ENCODE measurements around the gene MYL5. TPM values are rescaled to one million over a fixed set of nuclear protein-coding genes. Genes with fewer than 3 reads are reported as not detected.

The MYL5 gene, protein sequence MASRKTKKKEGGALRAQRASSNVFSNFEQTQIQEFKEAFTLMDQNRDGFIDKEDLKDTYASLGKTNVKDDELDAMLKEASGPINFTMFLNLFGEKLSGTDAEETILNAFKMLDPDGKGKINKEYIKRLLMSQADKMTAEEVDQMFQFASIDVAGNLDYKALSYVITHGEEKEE
- total RNA-seq: 3.7 and 4.8 TPM in 2 replicates

DNA sequence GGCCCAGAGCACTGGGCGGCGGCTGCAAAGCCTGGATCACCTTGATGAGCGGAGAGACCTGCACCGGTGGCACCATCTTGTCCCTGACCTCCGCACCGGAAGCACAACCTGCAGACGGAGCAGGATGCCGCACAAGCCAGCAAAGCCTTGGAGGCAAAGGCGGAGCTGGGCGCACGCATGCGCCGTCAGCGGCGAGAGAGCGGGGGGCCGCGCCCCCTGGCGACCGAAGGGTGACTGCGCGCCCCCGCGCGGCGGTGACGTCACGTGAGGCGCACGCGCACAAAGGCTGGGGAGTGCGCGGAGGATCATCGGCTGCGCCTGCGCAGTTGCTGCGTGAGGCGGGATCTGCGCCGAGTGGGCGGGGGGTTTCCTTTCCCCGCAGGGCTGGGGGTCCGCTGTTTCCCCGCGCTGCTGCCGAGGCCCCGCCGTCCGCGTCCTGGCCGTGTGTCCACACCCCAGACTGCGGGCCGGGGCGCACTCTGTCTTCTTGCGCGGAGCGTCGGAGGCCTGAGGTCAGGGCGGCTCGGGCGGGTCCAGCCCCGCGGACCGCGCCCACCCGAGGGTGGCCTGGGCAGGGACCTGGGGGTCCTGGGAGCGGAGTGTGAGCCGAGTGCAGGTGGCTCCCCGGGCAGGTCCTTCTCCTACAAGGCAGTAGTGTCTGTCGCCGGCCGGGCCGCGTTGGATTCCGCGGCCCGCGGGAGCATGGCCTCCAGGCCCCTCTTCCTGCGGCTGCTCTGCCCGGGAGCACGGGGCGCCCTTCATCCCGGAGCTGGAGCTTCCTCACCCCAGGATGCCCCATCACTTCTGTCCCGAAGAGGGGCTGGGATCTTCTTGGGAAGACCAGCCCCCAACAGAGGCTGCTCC lies at the start of gene MYL5, which contains the start of gene ATP5ME:
MYL5 (plus strand) TSS at position 371 of the 864 bp plus-strand sequence. CDS start 3,485 bp downstream, outside the sequence.
ATP5ME (minus strand) TSS at position 105 of the 864 bp plus-strand sequence; CDS start at position 76, 29 bp downstream.

DNA sequence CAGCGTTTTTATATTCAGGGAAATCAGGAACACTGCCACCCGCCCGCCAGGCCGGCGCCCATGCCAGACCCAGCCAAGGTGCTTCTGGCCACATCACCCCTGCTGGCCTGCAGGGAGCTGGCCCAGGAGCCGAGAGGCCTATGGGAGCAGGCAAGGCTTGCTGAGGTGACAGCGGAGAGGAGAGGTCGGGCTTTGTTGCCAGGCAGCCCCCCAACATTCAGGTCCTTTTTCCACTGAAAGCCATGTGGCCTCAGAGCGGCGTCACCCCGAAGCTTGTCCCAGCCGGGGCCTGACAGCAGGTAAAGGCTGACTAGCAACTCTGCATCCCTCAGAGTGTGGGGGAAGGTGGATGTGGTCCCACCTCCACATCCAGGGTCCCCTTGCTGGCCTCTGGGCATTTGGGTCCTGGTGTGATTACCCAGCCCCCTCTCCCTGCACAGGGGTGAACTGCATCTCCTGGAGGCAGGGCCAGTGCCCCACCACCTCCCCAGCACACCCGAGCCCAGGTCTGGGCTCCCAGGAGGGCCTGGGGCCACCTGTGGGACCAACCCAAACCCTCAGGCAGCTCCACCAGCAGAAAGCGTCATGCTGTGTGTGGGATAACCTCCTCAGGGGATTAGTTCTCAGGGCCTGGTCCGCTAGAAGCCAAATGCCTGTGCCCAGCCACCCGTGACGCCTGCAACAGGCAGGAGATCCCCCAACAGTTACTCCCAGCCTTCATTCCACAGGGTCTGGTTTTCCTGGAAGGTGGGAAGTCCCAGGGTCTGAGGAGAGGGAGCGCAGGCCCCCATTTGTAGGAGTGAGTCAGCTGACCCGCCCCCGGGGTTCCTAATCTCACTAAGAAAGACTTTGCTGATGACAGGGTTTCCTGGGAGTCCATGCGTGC lies 49.4 kb upstream of the MYL5 start, which contains the start of gene PDE6B:
PDE6B (plus strand) TSS at position 869 of the 886 bp plus-strand sequence. CDS start 54 bp downstream, outside the sequence.

DNA sequence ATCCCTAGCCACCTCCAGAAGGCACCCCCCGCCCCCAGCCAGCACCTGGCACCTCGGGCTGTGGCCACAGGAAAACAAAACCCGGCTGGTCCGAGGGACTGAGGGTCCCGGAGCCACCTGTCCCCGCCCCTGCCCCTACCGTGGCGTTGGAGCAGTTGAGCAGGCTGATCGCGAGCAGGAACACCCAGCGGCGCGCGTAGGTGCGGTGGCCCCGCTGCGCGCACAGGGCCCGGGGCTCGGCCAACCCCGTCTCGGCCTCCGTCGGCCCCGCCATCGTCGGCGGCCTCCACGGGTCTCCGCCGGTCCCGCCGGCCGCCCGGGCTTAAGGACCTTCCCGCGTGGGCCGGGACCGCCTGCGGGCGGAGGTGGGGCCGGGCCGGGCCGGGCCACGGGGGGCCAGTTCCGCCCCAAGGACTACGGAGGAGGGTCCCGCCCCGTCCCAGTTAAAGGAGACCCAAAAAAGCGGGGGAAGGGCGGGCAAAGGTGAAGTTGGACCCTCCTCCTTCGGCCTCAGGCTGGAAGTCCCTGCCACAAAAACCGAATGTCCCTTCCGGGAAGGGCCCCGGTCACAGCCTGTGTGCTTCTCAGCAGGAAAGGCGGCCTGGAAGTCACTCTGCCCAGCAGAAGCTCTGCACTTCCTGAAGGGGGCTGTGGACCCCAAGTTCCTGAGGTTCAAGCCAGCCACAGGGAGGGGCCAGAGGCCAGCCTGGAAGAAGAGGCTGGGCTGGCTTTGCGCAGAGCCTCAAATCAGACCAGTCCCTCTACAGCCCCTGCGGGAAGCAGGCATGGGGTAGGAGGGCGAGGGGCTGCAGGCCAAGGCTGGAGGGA lies 14.7 kb downstream of the MYL5 start, which contains the start of gene SLC49A3:
SLC49A3 (minus strand) TSS at position 298 of the 828 bp plus-strand sequence; CDS start at position 274, 24 bp downstream.

DNA sequence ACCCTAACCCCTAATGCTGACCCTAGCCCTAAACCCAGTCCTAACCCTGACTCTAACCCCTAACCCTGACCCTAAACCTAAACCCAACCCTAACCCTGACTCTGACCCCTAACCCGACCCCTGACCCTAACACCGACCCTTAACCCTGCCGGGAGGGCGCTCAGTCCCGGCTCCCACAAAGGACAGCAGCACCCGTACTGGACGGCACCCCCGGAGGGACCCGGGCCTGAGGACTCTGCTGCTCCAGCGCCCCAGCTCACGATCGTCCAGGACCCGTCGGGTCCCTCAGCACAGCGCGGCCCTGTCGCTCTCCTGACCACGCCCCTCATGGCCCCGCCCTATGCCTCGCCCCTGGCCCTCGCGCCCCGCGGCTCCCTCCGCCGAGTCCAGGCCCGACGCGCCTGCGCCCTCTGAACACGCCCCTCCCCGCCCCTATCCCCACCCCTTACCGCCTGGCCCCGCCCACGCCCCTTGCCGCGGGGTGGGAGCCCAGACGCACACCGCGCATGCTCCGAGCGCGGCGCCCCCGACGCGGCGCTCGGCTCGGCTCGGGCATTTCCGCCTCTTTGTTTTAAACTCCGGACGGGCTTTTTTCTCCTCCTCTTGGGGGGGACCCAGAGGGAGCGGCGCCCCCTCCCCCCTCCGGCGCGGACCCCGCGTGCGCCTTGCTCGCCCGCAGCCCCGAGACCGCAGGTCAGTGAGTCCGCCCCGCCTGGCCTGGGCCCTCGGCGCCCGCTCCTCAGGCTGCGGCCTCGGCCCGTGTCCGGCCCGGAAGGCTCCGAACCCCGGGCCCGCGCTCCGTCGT lies 31.1 kb downstream of the MYL5 start, which contains the start of gene PCGF3:
PCGF3 (plus strand) TSS at position 555 of the 805 bp plus-strand sequence. CDS start 27,849 bp downstream, outside the sequence.

Other genes with a start within 250 kb of the MYL5 start
- gene ZNF721, start 175.4 kb upstream of the MYL5 start, total RNA-seq: 10.6 and 11.5 TPM in 2 replicates
- gene PIGG, start 175.3 kb upstream of the MYL5 start, total RNA-seq: 24.9 and 27.9 TPM in 2 replicates
- not detected in 2 replicates for gene TMEM271, start 98.2 kb upstream of the MYL5 start, total RNA-seq
- 0.11 and 3.3 TPM in 2 replicates for gene PDE6B, start 49.0 kb upstream of the MYL5 start, total RNA-seq
- 211 and 300 TPM in 2 replicates for gene ATP5ME, start 266 bp upstream of the MYL5 start, total RNA-seq
- not detected in 2 replicates for gene SLC49A3, start 14.6 kb downstream of the MYL5 start, total RNA-seq
- gene PCGF3, start 31.3 kb downstream of the MYL5 start, total RNA-seq: 19.3 and 19.7 TPM in 2 replicates
- 0.23 TPM in 1 of 2 replicates, not detected in the other for gene CPLX1, start 151.6 kb downstream of the MYL5 start, total RNA-seq

Measured in hair follicular keratinocyte (primary cell).